TTC549 (cell line): ENCODE results near the gene BLCAP.
"Not testable (repeated sequence)": the region's sequence is repeated elsewhere in the genome, so short reads cannot be mapped to it uniquely, and the experiment has no call there.

Source experiments
- FAIRE-seq: peaks from 2 replicates; lab custom pipeline; 2012; peaks lifted over from hg19 to GRCh38; lab: Jason Lieb, UNC

Gene BLCAP

DNA sequence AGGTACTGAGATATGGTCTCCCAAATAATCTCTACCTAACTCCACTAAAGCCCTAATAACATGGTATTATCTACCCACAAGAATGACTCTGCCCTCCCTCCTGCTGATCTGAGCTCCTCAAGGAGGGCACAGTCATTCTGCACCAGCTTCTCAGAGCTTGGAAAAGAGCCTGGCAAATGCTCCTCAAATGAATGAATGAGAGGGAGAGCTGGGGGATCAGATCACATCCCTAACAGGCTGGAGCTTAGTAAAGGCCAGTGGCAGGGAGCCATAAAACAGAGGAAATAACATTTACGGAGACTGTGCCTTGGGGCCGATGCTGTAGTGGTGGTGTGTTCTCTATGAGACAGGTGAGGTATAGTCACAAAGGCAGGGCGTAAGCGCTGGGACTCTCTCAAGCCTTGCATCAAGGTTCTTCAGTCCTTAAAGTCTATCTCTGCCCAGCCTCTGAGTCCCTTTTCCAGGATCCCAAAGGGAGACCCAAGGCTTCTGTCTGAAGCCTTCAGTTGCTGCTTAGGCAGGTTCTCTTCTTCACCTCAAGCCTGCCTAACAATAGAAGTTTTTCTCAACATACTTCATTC lies 13.8 kb downstream of the BLCAP start:
- no peak for FAIRE-seq

DNA sequence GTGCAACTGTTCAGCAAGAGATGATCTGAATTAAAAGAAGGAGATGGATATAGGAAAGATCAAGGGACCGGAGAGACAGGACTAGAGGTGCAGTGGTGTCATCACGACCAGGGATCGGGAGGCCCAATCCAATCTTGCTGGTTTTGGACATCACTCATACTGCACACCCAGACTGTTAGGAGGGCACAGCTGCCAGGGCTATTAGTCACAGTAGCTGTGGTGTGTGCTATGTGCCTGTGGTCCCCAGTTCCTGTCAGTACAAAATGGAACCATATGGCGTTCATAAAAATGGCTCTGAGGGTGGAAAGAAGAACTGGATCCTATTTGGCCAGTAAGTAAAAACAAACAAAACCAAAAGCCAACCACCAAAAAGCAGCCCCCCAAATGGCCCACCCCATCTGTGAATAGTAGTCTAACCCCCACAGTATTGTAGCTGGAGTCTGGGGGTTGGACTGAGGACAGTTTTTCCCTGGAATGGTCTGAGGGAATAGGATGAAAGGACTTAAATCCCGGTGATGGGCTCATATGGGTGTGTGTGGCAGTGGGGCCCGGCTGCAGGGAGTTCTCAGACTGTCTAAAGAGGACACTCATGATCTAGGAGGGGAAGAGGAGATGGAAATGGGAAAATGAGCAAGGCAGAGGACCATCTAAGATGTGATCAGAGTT lies 15.9 kb downstream of the BLCAP start:
- no peak for FAIRE-seq

DNA sequence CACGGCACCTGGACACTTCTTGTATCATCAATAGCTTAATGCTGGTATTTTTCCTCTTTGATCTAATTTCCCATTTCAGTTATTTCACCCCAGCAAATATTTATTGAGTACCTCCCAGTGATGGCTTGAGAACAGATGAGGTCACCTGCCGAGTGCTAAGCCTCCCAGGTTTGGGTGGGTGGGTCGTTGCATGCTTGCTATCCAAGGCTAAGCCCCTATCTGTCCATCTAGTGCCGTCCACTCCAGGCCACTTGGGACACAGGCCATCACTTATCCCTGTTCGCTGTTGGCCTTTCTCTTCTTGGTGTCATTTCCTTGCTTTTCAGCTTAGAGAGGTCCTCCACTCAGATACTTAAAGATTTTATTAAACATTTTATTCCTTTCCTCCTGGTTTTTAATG lies 17.4 kb downstream of the BLCAP start:
- FAIRE-seq, result no peak

DNA sequence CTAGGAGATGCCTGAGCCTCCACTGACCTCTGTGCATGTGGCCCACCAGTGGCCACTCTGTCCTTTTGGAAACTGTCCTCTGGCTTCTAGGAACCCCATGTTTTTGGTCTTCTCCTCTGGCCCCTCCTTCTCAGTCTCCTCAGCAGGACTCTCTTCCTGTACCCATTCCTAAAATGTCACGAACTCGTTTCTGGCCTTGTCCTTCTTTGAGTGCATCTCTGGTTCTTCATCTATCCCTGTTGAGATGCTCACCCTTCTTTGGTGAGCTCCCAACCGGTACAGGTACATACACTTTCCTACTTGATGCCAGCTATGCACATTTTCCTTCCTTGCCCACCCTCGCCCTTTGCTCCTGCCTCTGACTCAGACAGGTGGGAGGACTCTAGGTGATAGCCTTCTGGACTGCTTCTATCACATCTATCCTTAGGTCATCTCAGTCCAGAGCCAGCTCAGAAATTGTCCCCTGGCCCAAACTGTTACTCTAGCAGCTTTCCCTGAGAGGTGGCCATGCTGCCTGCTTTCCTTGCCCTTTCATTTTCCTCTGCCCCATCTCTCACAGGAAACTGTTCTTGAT lies 21.4 kb downstream of the BLCAP start:
- FAIRE-seq, result no peak

DNA sequence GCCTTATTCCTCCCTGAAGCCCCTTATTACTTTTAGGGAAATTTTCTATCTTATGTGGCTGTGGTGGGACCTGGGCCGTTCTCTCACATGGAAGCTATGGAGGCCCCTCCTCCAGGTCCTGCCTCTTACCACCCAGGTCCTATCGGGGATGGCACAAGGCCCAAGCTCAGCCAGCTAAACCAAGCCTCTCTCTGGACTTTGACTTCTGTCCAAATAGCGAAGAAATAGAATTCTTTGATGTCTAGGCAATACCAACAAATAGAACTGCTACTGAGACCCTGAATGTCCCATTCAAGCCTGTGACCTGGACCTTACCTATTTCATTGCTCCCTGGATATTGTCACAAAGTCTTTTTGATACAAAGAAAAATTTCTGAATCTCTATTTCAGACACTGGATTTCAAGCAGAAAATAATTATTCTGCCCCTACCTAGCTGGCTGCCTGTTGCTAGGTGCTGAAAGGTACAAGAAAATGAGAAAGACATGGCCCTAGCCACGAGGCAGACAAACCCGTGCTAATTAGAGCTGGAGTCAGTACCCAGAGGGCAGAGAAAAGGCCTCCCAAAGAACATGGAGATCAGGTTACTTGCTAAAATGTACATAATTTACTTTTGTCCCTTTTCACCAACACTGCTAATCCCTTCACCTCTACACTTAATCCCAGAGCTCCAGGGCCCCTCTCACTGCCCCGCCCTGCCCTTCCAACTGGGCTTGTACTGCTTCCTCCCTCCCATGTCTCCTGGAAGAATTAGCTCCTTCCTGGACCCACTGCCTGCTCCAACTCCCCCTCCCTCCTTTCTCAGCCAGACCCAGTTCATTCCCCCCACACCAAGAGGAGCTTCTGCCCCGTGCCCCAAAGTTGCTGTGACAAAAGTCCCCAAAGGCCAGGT lies 22.2 kb downstream of the BLCAP start:
- FAIRE-seq, result no peak

DNA sequence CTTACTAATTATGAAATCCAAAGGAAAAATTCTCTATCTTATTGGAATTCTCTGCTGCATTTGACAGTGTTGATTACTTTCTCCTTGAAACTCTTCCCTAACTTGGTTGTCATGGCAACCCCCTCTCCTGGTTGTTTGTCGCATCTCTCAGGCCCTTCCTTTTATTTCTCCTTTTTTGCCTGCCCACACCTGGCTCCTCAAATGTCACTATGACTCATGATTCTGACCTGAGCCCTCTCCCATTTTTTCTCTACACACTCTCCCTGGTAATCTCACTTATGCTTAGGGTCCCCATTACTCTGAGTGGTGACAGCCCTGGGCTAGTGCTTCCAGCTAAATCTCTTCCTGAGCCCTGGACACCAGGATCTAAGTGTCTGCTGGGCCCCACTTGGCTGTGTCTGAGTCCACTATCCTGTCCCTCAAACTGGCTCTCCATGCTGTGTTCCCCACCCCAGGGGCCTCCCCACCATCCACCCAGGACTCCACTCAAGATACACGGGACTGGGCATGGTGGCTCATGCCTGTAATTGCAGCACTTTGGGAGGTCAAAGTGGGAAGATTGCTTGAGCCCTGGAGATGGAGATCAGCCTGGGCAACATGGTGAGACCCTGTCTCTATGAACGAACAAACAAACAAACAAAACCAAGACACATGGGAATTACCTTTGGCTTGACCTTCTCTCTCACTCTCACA lies 23.1 kb downstream of the BLCAP start:
- no peak for FAIRE-seq

DNA sequence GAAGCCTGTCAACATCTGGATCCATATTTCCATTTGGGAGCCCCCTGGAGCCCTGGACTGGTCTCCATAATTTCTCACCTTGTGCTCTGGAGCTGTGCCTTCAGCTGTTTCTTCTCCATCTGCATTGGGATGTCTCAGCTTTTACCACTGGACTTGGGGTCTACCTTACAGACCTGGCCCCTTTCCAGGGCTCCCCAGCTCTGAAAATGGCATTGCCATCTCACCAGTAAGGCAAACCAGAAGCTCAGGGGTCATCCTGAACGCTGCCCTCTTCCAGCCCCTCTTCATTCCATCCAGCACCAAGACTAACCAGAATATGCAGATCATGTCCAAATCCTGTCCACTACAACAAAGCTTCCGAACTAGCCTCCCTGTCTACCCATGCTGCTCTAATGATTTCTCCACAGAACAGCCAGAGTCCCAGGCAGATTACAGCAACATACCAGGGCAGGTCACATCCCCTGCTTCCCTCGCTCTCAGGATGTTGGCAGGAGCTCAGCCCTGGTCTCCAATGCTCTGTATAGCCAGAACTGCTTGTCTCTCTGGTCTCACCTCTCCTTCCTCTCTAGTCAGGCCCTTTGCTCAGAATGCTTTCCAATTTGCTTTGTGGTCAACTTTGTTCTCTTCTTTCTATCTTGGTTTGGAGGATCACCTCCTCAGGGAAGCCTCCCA lies 24.3 kb downstream of the BLCAP start:
- no peak for FAIRE-seq

DNA sequence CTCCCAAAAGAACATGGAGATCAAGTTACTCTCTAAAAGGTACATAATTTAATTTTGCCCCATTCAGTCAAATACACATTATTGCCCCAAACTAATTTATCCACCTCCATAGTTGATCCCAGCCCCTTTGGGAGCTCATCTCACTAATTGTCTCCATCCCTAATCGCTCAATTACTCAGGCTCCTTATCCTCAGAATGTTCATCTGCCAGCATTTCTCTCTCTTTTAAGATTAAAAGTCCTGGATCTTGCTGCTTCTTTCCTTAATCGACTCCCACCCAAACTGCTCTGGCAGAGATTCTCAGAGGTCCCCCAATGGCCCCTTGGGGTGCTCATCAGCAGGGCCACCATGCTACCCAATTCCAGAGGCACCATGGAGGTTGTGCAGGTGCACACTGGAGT lies 25.0 kb downstream of the BLCAP start:
- no peak for FAIRE-seq

DNA sequence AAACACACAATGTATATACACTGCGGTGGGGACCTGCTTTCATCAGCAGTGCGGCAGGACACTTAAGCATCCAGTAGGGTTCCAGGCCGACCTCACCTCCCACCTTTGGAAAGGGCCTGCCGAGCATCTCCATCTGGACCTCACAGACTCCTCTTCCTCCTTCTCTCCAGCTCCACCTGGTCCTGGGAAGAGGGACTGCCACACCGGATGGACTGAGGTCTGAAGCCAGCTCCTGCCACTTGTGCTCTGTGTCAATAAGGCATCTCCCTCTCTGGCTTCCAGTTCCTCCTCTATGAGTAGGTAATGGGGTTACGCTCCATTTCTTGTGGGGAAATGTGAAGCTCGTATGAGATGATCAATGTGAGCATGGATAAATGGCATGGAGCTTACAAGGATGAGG lies 25.7 kb downstream of the BLCAP start:
- FAIRE-seq, result no peak

DNA sequence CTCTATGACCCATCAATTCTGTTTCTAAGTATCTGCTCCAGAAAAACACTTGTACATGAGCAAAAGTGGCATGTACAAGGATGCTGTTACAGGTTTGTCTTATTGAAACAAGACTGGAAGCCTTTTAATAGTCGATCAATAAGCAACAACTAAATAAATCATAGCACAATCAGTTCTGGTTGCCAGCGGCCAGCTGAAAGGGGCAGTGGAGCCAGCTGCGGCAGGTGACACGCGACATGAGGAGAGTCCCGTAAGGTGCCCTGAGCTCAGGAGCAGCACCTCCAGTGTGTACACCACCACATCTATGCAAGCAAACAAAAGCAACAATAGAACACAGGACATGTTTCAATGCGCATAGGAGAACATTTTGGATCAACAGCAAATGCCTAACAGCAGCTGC lies 27.4 kb downstream of the BLCAP start:
- FAIRE-seq, result no peak

DNA sequence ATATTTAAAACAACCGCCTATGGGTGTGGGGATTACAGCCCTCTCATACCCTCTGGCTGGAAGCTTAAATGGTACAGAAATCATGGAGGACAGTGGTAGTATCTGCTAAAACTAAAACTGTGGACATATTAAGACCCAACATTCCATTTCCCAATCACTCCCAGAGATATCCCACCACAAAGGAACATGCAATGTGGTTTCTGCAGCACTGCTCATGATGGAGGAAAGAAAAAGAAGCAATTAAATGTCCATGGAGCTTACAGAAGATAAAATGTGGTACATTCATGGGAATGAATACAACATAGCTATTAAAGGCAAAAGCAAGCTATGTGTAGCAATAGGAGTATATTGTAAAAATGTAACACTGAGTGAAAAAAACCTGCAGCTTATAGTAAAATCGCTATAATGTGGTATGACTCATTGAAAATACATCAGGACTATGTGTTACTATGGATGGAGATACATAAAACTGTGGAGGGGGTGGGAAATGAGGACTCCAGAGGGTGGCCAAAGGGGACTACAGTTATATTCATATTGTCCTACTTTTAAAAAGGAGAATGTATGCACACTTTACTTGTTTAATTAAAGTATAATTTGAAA lies 29.5 kb downstream of the BLCAP start:
- no peak for FAIRE-seq

DNA sequence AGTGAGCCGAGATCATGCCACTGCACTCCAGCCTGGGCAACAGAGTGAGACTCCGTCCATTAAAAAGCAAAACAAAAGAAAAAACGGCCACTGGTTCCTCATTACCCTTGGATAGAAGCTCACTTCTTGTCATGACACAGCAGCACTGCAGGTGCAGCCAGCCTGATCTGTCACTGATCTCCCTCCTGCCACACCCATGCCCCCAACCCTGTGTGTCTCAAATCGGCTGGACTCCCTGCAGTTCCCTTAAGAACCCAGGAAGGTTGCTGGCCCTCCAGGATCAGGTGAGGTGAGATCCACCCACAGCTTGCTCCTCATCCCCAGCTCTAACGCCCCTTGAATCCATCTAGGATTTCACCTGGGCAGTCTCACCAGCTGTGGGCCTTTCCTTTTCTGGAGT lies 32.9 kb downstream of the BLCAP start:
- no peak for FAIRE-seq

DNA sequence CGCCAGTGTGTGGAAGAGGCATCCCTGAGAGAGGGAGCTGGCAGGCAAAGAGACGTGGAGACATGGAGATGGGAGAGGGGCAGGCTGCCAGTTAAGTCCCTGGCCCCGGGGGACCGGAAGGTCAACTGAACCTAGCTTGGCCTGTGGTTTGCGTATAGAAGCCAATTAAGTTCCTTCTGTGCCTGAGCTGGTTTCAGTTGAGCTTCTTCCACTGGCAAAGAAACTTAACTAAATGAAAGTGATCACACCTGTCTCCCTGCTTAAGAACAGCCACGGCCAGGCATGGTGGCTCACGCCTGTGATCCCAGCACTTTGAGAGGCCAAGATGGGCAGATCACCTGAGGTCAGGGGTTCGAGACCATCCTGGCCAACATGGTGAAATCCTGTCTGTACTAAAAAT lies 33.4 kb downstream of the BLCAP start:
- FAIRE-seq, result no peak

DNA sequence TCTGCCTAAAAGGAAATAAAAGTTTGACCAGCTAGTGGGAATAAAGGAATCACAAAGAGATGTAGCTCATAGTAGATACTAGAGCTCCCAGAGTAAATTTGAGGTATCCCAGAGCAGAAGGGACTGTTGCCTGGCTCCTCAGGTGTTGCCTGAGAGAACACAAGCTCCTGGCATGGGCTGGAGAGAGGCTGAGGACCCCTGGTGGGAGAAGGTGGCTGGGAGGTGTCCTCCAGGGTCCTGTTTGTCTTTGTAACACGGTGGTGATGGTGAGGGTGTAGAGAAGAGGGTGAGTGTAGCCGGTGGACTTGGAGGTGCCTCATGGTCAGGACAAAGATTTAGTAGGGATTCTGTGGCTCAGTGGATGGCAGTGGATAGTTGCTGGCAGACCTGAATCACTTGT lies 34.7 kb downstream of the BLCAP start:
- FAIRE-seq, result no peak

DNA sequence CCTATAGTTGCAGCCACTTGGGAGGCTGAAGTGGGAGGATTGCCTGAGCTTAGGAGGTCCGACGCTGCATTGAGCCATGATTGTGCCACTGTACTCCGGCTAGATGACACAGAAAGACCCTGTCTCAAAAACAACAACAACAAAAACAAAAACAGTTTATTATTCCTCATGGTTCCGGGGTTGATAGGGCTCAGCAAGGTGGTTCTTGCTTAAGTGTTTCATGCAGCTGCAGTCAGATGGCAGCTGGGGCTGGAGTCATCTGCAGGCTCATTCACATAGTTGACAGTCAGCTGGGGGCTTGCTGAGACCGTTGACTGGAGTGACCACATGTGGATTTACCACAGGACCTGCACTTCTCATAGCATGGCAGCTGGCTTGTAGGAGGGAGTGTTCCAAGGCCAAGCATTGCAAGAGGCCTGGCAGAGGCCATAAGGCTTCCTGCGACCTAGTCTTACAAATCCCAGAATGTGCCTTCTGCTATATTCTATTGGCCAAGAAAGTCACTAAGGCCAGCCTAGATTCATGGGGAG lies 35.5 kb downstream of the BLCAP start:
- no peak for FAIRE-seq

DNA sequence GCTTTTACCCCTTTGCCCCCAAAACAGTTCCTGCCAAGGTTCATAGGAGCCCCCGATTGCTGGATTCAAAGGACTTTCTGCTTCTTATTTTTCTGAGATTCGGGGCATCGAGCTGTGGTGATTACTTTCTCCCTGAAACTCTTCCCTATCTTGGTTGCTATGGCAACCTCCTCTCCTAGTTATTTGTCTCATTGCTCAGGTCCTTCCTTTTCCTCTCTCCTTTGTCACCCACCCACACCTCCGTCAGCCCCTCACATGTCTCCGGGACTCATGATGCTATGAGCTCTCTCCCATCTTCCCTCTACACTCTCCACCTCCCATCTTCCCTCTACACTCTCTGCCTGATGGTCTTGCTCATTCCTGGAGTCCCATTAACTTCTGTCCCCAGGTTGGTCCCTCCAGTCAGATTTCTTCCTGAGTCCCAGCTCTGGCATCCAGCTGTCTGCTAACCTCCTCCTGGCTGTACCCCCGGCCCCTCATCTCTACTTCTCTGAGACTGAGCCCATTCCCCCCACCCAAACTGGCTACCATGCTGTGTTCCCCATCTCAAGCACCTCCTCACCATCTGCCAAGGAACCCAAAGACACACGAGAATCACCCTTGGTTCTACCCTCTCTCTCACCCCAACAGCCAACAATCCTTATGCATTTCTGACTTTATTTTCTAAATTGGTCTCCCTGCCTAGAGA lies 36.9 kb downstream of the BLCAP start:
- no peak for FAIRE-seq

DNA sequence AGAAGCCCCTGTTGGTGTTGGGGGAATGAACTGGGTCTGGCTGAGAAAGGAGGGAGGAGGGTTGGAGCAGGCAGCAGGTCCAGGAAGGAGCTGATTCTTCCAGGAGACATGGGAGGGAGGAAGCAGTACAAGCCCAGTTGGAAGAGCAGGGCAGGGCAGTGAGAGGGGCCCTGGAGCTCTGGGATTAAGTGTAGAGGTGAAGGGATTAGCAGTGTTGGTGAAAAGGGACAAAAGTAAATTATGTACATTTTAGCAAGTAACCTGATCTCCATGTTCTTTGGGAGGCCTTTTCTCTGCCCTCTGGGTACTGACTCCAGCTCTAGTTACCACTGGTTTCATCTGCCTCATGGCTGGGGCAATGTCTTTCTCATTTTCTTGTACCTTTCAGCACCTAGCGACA lies 41.5 kb downstream of the BLCAP start:
- FAIRE-seq, result not testable (repeated sequence)

DNA sequence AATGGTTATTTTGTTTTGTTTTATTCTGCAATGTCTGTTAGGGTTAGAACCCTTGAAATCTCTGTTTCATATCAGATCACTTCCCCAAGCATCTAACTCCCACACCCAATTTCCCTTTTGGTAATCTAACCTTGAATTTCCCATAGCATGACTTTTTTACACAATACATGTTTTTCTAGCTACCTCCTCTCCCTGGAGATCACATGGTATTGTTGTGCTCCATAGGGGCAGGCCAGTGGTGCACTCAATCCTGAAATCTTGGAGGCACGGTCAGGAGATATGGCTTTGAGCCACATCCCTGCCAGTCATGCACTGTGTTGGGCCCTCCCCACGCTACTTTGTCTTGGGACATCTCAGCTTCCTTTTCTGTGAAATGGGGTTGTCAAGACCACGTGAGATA lies 43.3 kb downstream of the BLCAP start:
- FAIRE-seq, result no peak

DNA sequence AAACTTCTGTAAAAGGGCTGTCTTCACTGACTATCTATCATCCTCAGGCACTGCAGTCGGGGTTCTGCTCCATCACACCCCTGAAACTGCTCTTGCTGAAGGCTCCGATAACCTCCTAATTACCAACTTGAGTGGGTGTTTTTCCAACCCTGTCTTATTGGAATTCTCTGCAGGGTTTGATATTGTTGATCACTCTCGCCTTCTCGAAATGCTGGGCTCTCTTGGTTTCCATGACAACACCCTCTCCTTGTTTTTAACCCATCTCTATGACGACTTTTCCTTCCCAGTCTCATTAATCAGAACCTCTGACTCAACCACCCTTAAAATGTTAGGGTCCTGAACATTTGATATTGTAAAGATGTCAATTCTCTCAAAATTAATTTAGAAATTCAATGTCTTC lies 46.1 kb downstream of the BLCAP start:
- no peak for FAIRE-seq

DNA sequence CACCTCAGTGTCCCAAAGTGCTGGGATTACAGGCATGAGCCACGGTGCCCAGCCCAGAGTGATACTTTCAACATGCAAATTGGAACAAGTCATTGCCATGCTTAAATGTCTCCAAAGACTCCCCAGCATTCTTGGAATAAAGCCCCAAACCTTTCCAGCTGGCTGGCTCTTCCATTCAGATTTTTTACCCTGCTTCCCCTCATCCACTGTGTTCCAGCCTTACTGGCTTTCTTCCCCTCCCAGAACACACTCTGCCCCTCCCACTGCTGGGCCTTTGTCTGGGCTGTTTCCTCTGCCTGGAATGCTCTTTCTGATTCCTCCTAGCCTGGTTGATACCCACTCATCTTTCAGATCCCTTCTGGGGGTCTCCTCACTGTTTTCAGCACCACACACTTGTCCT lies 46.8 kb downstream of the BLCAP start:
- no peak for FAIRE-seq
